Measurements from ENCODE around the gene BCAN.

BCAN gene

DNA sequence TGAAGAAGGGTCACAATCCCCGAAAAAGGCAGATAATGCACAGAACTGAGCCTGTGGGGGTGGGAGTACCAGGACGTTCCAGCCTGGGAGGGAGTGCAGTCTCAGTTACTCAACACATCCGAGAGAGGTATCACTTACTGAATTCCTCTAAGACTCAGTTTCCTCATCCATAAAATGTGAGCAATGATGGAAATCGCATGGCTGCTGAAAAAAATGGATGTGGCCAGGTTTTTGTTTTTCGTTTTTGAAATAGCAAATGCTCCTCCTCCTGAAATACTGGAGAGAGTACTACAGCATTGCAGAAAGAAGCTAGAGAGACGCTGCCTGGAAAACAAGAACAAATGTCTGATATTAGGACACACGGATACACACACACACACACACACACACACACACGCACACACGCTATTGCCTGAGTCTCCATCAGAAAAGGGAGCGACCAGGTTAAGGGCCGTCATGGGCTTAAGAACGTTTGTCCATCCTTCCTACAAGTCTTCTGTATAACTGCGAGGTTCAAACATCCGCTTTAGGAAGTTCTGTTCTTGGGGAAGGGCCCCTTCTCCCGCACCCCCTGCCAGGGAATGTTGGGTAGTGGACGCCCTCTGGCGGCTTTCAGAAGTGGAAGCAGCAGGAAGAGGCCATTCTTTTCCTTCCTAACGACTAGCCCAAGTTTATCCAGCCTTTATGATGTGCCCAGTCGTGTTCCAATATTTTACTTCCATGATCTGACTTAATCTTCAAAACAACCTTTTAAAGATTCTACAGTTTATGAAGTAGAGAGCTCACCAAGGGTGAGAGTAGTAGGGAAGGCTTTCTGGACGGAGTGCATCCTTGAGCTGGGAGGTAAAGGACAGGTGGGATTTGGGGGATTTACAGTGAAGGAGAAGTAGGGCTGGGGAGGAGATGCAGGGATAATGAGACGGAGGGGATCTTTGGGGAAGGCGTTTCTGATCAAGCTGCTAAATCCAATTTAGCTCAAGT is 36.0 kb downstream of the BCAN start:
- DNase-seq (ENCODE audit: low spot score), result no peak

DNA sequence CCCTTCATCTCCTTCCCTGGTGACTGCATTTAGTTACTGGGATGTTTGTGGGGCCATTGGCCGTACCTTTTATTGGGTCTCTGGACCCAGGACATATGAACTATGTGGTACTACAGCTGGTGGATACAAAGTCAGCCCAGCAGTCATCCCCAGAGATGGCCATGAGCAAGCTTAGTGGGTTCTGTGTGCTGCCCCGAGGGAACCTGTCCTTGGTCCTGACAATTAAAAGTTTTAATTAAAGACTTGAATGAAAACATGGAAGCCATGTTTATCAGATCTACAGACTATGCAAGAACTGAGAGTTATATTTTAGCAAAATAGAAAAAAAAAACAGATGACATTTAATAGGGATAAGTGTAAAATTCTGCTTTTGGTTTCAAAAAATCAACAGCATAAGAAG is 38.1 kb downstream of the BCAN start:
- DNase-seq (ENCODE audit: low spot score), result no peak

DNA sequence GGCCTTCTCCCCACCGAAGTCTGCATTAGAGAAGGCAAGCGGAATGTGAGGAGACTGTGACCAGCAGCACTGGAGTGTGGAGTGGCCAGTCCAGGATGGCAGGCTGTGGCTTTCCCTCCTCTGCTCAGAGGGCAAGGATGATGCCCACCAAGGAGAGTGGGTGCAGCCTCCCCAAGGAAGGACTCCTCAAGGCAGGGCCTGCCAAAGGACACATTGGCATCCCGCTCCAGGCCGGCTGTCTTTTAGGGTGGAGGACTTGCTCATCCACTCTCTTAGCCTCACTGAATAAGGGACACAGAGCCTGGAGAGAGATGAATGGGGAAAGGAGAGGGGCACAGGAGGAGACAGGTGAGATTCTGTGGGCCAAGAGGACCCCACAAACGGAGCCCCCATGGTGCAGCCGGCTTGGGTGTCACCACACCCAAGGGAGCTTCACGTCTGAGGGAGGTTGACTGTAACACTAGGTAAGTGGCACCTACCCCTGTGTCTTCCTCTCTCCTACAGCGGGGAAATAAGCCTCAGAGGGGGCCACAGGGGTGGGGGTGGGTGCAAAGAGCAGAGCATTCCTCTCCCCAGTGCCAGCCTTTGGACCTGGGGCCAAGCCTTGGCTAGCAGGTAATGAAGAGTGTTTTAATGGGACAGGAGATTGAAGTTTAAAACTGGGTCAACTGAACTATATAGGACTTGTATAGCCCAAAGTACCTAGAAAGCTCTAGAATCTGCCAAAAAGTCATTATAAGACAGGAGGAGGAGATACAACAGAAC is 39.5 kb downstream of the BCAN start:
- no peak for DNase-seq (ENCODE audit: low spot score)

DNA sequence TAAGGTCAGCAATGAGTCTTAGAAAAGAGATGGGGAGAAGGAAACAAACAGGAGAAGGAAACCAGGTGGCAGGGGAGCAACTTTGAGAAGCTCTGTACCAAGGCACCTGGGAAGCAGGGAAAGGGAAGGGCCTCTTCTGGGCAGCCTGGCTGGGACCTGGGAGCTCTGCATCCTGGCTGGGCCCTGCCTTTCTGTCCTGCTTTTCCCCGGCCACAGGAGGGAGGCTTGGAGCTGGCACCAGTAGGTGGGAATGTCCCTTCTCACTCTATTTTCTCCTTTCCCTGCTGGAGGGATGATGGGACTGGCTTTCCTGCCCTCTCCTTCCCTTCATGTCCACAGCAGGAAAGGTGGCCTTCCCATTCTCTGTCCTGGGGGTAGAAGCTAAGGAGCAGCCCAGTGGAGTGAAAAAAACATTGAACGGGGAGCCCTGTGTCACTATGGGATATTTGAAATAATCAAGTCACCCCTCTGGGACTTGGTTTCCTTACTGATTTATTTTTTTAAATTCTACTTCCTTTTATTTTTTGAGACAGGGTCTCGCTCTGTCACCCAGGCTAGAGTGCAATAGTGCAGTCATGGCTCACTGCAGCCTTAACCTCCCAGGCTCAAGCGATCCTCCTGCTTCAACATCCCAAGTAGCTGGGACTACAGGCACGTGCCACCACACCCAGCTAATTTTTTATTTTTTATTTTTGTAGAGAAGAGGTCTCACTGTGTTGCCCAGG is 40.4 kb downstream of the BCAN start:
- no peak for DNase-seq (ENCODE audit: low spot score)

DNA sequence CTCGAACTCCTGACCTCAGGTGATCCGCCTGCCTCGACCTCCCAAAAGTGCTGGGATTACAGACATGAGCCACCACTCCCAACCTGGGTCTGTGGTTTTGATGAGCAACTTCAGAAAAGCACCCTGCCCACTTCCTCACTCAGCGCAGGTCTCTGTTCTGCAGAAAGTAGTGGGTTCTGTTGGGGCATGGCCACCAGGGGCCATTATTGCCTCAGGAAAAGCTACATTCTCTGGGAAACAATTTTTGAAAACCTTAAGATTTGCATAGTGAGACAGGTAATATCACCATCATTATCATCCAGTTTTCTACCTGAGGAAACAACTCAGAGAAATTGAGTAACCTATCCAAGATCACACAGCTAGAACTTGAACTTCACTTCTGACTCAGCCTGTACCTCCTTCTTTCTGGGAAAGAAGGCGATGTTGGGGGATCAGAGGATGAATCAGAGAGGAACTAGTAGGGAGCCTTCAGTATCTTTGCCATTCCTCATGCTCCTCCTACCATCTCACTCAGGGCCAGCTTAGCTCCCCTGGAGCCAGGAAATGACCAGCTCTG is 42.4 kb downstream of the BCAN start:
- no peak for DNase-seq (ENCODE audit: low spot score)

DNA sequence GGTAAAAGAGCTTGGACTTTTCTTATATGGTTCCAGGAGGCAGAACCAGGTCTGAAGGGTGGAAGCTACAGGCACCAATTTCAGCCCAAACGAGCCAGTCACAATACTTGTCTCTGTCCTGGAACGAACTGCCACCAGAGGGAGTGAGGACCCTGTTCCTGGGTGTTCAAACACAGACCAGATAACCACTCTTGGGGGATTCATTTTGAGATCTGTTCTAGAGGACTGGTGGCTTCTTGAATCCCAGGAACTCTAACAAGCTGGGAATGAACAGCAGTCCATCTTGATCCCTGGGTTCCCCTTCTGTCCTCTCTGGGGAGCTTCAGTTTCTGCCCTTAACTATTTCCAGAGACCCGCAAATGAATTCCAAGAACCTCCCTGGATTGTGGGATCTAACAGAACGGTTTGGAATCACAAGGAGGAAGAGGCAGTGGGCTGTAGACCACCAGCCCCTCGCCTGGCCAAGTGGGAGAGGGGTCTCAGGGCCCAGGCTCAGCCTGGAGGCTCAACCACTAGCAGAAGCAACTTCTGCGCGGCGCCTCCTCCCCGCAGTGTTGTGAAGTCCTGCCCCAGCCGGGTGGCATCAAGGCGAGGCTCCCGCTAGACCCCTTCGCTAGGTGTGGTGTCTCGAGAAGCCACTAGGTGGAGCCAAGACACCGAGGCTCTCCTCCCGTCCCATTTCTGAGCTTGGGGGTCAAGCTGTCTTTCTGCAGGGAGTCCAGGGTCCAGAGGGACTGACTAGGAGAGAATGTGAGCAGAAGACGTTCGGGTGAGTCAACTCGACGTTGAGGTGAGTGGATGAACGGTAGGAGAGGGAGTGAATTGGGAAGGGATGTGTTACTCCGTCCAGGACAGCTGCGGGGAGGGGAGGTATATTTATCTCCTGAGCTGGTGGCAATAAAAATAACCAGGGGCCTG is 47.4 kb downstream of the BCAN start:
- peak; percentile 88 for DNase-seq (ENCODE audit: low spot score)

DNA sequence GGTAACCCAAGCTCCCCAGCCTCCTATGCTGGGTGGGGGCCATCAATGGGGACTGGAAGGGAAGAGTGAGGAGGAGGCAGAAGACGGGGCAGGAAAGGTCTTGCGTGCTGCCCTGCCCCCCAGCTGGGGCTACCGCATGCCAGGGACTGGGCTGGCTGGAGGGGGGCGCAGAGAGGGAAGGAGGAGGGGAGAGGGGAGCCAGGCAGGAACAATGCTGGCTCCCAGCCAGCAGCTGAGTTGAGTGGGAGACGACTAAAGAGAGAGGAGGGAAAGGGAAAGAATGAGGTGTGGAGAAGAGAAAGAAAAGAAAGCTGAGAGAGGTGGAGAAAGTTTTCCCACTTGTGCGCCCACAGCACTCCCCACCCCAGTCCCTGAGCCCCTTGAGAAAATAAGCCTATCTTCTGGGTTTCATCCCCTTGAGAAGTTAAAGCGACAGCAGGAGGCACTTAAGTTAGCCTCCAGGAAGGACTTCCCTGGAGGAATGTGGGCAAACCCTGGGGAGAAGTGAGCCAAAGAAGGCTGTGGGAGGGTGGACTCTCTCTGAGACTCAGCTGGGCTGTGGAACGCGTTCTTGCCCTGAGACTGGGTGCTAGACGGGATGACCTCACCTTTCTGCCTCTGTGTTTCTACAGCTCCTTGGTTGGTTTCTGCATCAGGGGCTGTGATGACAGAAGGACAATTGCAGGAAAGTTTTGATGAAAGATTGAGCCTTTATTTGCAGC is 48.2 kb downstream of the BCAN start:
- DNase-seq (ENCODE audit: low spot score), result no peak

DNA sequence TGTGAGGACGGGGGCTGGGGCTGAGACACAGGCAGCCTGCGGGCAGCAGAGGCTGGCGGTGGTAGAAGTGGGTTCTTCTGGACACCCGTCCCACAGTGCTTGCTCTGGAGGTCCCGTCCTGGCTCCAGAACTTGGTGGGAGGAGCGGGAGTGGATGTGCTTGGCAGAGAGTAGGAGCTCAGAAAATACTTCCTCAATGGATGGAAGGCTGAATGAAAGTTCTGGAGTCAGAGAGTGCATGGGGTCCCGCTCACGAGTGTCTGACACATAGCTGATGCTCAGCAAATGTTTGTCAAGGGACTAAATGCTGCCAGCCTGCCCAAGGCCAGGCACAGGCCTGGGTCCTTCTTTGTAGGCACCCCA is 48.7 kb downstream of the BCAN start:
- DNase-seq (ENCODE audit: low spot score), result no peak

DNA sequence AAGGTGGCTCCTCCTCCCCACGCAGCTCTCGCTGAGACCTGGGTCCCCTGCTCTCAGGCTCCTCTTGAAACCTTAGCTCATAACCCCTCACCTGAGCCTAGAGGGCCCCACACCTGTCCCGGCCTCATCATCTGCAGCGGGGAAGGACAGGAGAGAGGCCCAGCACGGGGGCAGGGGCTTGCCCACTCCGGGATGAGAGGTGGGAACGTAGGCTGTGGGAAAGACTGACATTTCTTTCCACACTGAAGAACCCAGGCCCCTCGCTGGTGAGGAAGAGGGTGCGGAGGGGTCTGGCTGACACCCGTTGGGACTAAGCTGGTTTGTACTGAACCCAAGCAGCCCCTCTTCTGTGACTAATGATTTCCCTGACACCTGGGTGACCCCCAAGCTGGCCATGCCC is 49.3 kb downstream of the BCAN start:
- DNase-seq (ENCODE audit: low spot score), result no peak

DNA sequence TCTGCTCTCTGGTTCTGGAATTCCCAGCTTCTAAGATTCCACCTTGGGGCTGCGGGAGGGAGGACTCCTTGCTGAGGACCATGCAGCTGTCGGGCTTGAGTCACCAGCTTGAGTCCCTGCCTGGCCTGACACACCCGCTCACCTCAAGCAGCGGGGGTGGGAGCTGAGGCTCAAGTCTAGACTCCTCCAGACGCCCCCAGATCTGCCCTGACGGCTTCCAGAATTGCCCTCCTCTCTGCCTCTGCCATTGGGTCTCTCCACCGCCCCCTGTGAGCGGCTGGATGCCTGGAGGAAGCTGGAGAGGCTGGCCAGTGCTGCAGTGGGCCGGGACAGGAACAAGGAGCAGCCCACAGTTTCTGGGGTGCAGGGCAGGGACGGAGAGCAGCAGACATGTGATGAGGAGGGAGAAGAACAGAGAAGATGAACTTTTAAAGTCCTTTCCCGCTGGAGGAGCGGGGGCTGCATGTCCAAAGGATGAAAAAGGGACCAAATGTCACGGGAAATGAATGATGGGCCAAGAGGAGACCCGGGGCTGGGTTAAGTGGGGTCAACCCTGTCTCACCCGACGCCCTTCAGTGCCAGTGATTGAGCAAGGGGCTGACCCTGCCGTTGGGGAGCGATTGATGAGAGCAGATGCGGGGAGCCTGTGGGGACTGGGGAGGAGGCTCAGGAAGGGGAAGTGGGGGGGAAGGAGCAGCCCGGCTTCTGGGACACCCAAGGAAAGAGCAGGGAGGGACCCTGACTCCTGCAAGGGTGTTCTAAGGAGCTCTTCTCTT is 49.9 kb downstream of the BCAN start:
- DNase-seq (ENCODE audit: low spot score), result no peak

DNA sequence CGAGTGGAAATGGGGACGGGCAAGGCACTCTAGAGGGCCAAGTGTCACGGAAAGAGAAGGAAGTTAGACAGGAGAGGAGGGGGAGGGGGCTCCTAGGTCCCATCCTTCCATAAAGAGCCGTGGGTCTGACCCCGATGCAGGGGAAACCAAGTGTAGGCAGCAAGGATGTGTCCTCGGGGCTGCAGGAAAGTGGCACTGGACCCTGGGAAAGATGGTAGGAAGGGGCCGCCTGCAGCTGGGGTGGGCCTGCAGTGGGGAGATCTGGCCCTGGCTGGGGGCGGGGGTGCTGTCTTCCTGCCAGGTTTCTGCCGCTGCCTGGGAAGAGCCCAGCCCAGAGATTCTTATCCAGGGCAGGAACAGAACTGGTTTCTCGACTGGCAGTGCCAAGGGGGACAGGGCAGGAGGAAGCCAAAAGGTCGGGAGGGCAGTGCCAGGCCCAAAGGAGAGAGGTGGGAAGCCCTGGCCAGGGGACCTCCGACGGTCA is 50.6 kb downstream of the BCAN start:
- no peak for DNase-seq (ENCODE audit: low spot score)

DNA sequence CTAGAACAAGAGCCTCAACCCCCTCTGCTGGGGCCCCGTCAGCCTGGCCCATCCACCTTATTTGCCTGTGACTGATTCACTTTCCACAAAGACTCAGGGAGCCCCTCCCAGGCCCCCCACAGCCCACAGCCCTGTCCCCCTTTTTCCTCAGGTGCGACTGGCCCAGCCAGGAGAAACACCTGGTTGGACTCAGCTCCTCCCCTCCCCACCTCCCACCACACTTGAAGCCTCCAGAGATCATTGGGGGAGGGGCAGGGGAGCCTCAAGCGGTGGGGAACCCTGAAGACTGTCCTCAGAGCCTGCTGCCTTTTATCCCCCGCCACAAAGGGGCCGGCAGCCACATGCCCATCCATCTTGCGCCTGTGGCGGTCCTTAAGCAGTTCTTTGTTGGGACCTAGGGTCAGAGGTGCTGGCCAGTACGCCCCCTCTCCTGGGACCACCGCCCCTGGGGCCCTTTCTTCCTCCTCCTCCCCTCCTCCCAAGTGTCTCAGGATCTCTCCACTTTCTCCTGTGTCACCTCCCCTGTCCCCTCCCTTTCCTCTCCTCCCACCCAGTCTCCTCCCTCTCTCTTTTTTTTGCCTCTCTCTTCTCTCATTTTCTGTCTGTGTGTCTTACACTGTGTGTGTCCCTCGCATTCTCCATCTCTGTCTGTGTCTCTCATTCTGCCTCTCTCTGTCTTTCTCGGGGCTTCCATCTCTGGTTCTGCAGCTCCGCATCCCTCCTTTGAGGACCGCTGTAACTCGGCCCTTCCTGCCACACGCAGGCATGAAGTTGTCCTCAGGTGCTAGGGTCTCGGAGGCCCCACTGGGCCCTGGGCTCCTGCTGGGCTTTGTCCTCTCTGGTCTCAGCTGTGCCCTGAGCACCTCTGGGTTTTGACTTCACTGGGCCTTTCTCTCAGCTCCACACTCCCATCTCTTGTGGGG is 51.3 kb downstream of the BCAN start:
- no peak for DNase-seq (ENCODE audit: low spot score)

DNA sequence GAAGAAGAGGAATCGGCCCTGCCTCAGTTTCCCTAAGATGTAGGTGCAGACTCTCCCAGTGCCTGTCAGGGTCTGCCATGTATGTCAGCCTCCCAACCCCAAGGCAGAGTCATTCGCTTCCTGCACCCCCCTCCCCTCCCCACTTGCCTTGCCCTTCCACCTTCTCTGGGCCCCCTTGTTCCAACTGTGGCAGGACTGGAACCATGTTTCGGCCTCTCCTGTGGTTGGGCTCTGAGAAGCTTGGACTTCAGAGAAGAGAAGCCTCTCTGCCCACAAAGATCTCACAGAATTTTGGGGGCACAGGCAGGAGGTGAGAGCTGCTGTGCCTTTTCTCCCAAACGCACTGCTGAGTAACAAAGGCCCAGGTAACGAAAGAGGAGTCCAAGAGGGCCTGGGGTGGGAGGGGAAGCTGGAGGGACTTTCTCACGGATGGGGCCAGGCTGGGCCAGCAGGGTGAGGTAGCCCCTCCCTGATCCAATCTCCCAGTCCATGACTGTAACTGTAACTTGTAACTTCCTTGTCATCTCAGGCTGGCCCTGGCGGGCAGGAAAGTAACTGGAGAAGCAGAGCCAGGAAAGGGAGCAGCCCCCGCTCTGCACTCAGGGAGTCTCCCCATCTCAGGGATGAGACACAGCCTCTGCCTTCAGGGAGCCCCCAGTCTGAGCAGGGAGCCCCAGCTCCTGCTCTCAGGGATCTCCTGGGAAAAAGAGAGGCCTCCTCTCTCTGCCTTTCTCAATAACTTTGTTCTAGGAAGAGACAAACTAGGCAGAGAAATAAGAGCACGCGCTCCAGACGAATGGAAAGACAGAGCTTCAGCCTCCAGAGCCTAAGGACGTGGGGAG is 52.2 kb downstream of the BCAN start:
- no peak for DNase-seq (ENCODE audit: low spot score)

DNA sequence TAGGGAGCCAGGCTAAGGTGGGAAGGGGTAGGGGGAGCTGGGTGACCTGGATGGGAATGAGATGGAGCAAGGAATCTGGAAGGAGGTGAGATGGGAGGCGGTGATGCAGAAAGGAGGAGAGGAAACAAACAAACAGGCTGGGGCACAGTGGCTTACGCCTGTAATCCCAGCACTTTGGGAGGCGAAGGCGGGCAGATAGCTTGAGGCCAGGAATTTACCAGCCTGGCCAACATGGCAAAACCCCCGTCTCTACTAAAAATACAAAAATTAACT is 52.7 kb downstream of the BCAN start:
- DNase-seq (ENCODE audit: low spot score), result no peak

DNA sequence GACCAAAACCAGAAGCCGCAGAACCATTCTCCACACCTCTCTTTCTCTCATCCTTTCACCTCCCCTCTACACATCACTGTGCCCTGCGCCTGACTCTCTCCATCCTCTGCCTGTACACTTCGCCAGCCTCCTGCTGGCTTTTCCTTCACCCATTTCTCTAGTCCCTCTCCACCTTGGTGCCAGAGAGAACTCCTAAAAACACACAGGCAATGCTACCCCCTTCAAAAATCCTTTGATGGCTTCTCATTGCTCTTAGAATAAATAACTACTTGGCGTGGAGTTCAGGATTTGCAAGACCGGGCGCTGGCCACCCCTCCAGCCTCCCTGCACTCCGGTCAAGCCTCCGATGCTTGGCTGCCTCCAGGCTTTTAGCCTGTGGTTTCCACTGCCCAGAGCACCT is 54.8 kb downstream of the BCAN start:
- DNase-seq (ENCODE audit: low spot score), result no peak

DNA sequence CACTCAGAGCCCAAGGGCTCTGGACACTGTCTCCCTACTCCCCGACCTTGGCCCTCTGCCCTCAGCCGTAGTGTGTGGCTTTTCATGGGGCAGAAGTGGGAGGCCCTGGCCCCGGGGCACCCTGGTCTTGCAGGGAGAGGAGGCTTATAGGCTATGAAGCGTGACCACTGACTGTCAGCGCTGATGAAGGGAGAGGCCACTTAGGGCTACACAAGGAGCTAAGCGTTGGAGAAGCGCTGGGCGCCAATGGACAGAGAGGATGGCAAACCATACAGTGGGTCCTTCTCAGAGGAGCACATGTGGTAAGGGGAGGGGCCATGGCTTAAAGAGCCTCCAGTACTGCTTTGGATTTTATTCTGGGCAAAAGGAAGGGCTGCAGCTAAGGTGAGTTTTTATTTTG is 55.6 kb downstream of the BCAN start:
- DNase-seq (ENCODE audit: low spot score), result no peak

DNA sequence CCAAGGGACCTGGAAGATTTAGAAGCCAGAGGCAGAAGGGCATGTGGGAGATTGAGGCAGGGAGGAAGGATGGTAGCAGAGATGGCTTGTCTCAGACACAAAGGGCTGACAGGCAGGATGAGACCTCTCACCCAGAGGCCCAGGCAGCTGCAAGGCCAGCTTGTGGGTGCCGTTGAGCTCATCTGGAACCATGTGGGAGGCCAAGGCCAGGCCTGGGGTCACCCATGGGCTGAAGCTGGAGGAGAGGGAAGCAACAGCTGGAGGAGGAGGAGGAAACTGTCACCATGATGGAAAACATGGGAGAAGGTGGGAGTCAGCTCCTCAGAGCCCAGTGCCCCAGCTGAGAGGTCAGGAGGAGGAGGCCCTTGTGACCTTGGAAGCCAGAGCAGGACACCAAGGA is 57.1 kb downstream of the BCAN start:
- DNase-seq (ENCODE audit: low spot score), result no peak
